Activated CD4-positive, alpha-beta T cell treated with anti-CD3 and anti-CD28 coated beads, Interleukin-2, Interleukin-6, amounts not matched to agents 100 ng/mL and 50 ng/mL, durations not matched to agents 16 hours and 8 hours (primary cell): Measurements from ENCODE around the gene PIK3CB.
"Not testable (repeated sequence)": the region's sequence is repeated elsewhere in the genome, so short reads cannot be mapped to it uniquely, and the experiment has no call there.

Source experiments
- DNase-seq: peaks from one replicate; pipeline ENCODE4 v3.0.0-alpha.2; 2020

Gene PIK3CB

GRCh38 chr3:138846262-138846791 lies 11.6 kb upstream of the PIK3CB start:
- no peak for DNase-seq

GRCh38 chr3:138845771-138846173 lies 11.0 kb upstream of the PIK3CB start:
- DNase-seq, result no peak

GRCh38 chr3:138845181-138845601 lies 10.5 kb upstream of the PIK3CB start:
- no peak for DNase-seq

GRCh38 chr3:138842483-138843188 lies 7.9 kb upstream of the PIK3CB start:
- no peak for DNase-seq

GRCh38 chr3:138838385-138838784 lies 3.7 kb upstream of the PIK3CB start:
- not testable (repeated sequence) for DNase-seq

GRCh38 chr3:138835846-138836245 lies 1.1 kb upstream of the PIK3CB start:
- not testable (repeated sequence) for DNase-seq

- DNase-seq, result no peak
These were observed 649 bp upstream of the PIK3CB start for GRCh38 chr3:138835397-138835757.

- peak; percentile 62 for DNase-seq
These were observed 681 bp downstream of the PIK3CB start for GRCh38 chr3:138833899-138834595.

GRCh38 chr3:138832473-138833057 lies 2.2 kb downstream of the PIK3CB start:
- DNase-seq, result not testable (repeated sequence)

- DNase-seq, result no peak
These were observed 4.7 kb downstream of the PIK3CB start for GRCh38 chr3:138829886-138830510.

GRCh38 chr3:138829097-138829496 lies 5.6 kb downstream of the PIK3CB start:
- no peak for DNase-seq

- no peak for DNase-seq
These were observed 7.5 kb downstream of the PIK3CB start for GRCh38 chr3:138827222-138827621.

GRCh38 chr3:138825336-138825735 lies 9.4 kb downstream of the PIK3CB start:
- DNase-seq, result no peak

GRCh38 chr3:138824114-138824506 lies 10.6 kb downstream of the PIK3CB start:
- DNase-seq, result no peak

GRCh38 chr3:138820379-138820778 lies 14.3 kb downstream of the PIK3CB start:
- not testable (repeated sequence) for DNase-seq

GRCh38 chr3:138818185-138818860 lies 16.4 kb downstream of the PIK3CB start:
- DNase-seq, result no peak

GRCh38 chr3:138817695-138818094 lies 17.0 kb downstream of the PIK3CB start:
- DNase-seq, result no peak

GRCh38 chr3:138812806-138813205 lies 21.9 kb downstream of the PIK3CB start:
- DNase-seq, result no peak

- DNase-seq, result no peak
These were observed 25.1 kb downstream of the PIK3CB start for GRCh38 chr3:138809500-138810256.

- DNase-seq, result no peak
These were observed 28.2 kb downstream of the PIK3CB start for GRCh38 chr3:138806376-138807080.

GRCh38 chr3:138803006-138803653 lies 31.6 kb downstream of the PIK3CB start:
- DNase-seq, result no peak
